GM23338 (cell line): ENCODE measurements around the gene DYNC2H1. TPM values are rescaled to one million over a fixed set of nuclear protein-coding genes. Genes with fewer than 3 reads are reported as not detected.

ENCODE experiments used
- ATAC-seq: fragments of 200-7000 bp; cut with Tn5 transposase; 3 replicates; pipeline ENCODE4 v1.9.1; 2020
- DNase-seq: peaks from one replicate; pipeline ENCODE4 v3.0.0-alpha.2; 2015; ENCODE audit warnings: low spot score
- H2AFZ ChIP-seq: fragments of 200-600 bp; sonication (generic); 2 replicates; pipeline ENCODE4 v1.8.0; 2016; ENCODE audit warnings: antibody characterized with exemption, mild to moderate bottlenecking, moderate library complexity
- H3F3A ChIP-seq: fragments of 200-600 bp; sonication (generic); replicated peaks from 2 replicates; pipeline ENCODE4 v1.8.0; 2017; ENCODE audit warnings: antibody characterized with exemption, mixed run types, low read depth
- H3K27ac ChIP-seq: fragments of 200-600 bp; sonication (generic); 2 replicates; pipeline ENCODE4 v1.6.1; 2016; ENCODE audit warnings: low read depth
- H3K27me3 ChIP-seq: fragments of 200-600 bp; sonication (generic); 2 replicates; pipeline ENCODE4 v1.8.0; 2016; ENCODE audit warnings: mild to moderate bottlenecking, mixed run types, moderate library complexity; ENCODE audit not compliant: insufficient read depth
- H3K36me3 ChIP-seq: fragments of 200-600 bp; sonication (generic); 2 replicates; pipeline ENCODE4 v1.8.0; 2016; ENCODE audit warnings: mild to moderate bottlenecking; ENCODE audit not compliant: insufficient read depth
- H3K4me1 ChIP-seq: fragments of 200-600 bp; sonication (generic); 2 replicates; pipeline ENCODE4 v1.8.0; 2016; ENCODE audit warnings: mild to moderate bottlenecking, moderate library complexity; ENCODE audit not compliant: insufficient read depth
- H3K4me2 ChIP-seq: fragments of 200-600 bp; sonication (generic); 2 replicates; pipeline ENCODE4 v1.7.1; 2017; ENCODE audit warnings: mixed run types
- H3K4me3 ChIP-seq: fragments of 200-600 bp; sonication (generic); 2 replicates; pipeline ENCODE4 v1.6.1; 2016; ENCODE audit warnings: mixed run types
- H3K79me2 ChIP-seq: fragments of 200-600 bp; sonication (generic); replicated peaks from 2 replicates; pipeline ENCODE4 v1.8.0; 2017; ENCODE audit warnings: mild to moderate bottlenecking; ENCODE audit not compliant: insufficient read depth
- H3K9me2 ChIP-seq: fragments of 200-600 bp; sonication (generic); 2 replicates; pipeline ENCODE4 v1.8.0; 2017; ENCODE audit not compliant: insufficient read depth
- H4K20me1 ChIP-seq: fragments of 200-600 bp; sonication (generic); replicated peaks from 2 replicates; pipeline ENCODE4 v1.8.0; 2017; ENCODE audit warnings: mild to moderate bottlenecking; ENCODE audit not compliant: insufficient read depth
- H3K27ac Mint-ChIP-seq: 2 replicates; pipeline ENCODE4 v1.8.0; 2020; ENCODE audit warnings: inconsistent platforms, mild to moderate bottlenecking, moderate library complexity, mixed read lengths
- H3K27me3 Mint-ChIP-seq: 3 replicates; pipeline ENCODE4 v1.8.0; 2022; ENCODE audit warnings: low read depth, mild to moderate bottlenecking, moderate library complexity, mixed read lengths, inconsistent platforms; ENCODE audit not compliant: insufficient read depth, poor library complexity
- H3K36me3 Mint-ChIP-seq: 3 replicates; pipeline ENCODE4 v1.8.0; 2021; ENCODE audit warnings: low read depth, mild to moderate bottlenecking, inconsistent platforms, moderate library complexity, mixed read lengths
- H3K4me1 Mint-ChIP-seq: 3 replicates; pipeline ENCODE4 v1.8.0; 2020; ENCODE audit warnings: mild to moderate bottlenecking, inconsistent platforms, mixed read lengths
- H3K4me3 Mint-ChIP-seq: 3 replicates; pipeline ENCODE4 v1.8.0; 2021; ENCODE audit warnings: moderate library complexity, mild to moderate bottlenecking, inconsistent platforms, mixed read lengths
- H3K9me3 Mint-ChIP-seq: 3 replicates; pipeline ENCODE4 v1.8.0; 2020; ENCODE audit warnings: moderate library complexity, mild to moderate bottlenecking, inconsistent platforms, mixed read lengths
- CREB1 ChIP-seq: fragments of 250-450 bp; sonication (Bioruptor Pico); IDR thresholded peaks from 2 replicates; pipeline ENCODE4 v1.5.0; 2020; ENCODE audit warnings: low read depth, mild to moderate bottlenecking, moderate library complexity
- ETS1 ChIP-seq: IDR thresholded peaks from 2 replicates; pipeline ENCODE4 v1.6.1; 2016; ENCODE audit warnings: antibody characterized with exemption
- EZH2 ChIP-seq: fragments of 200-600 bp; sonication (generic); IDR thresholded peaks from one replicate; pipeline ENCODE4 v1.8.0; 2017; ENCODE audit warnings: antibody characterized with exemption, mild to moderate bottlenecking, low read depth; ENCODE audit not compliant: unreplicated experiment
- NANOG ChIP-seq: IDR thresholded peaks from 2 replicates; pipeline ENCODE4 v1.6.1; 2016; ENCODE audit warnings: antibody characterized with exemption, borderline replicate concordance
- POLR2AphosphoS5 ChIP-seq: IDR thresholded peaks from 2 replicates; pipeline ENCODE4 v1.6.1; 2016; ENCODE audit warnings: antibody characterized with exemption, low read depth
- STAT1 ChIP-seq: IDR thresholded peaks from one replicate; pipeline ENCODE4 v1.6.1; 2016; ENCODE audit warnings: antibody characterized with exemption; ENCODE audit not compliant: unreplicated experiment
- ZNF114 ChIP-seq: fragments of 250-450 bp; sonication (Bioruptor Pico); IDR thresholded peaks from 2 replicates; pipeline ENCODE4 v1.5.0; 2020; ENCODE audit warnings: mild to moderate bottlenecking, moderate library complexity
- ZNF331 ChIP-seq: fragments of 250-450 bp; sonication (Bioruptor Pico); IDR thresholded peaks from 2 replicates; pipeline ENCODE4 v1.5.0; 2020; ENCODE audit warnings: low read depth, mild to moderate bottlenecking, moderate library complexity
- ZNF462 ChIP-seq: fragments of 250-450 bp; sonication (Bioruptor Pico); IDR thresholded peaks from 2 replicates; pipeline ENCODE4 v1.5.0; 2020; ENCODE audit warnings: mild to moderate bottlenecking, moderate library complexity
- polyA plus RNA-seq: library from polyadenylated mRNA; unstranded; fragments of >200 nt; fragmentation: Nextera tagmentation; extraction: Ambion mirVana; gene quantifications from 2 replicates; pipeline ENCODE4 v1.2.1, GENCODE V29; 2016
- total RNA-seq: library from RNA; depleted of rRNA; stranded (reverse); fragments of >200 nt; shearing (Covaris generic); gene quantifications from 2 replicates; pipeline ENCODE4 v1.2.3, GENCODE V29; 2014
- TF ChIP-seq, protein P1 (sequence below): IDR thresholded peaks from one replicate; pipeline ENCODE4 v1.6.1; 2018; ENCODE audit warnings: antibody characterized with exemption; ENCODE audit not compliant: unreplicated experiment

The DYNC2H1 gene
- total and polyA plus RNA-seq, 2 experiments from 2014 or later, result 19.3 to 22.5 TPM

- no peaks in the 10 kb centered on the region for H3K27me3 ChIP-seq
- no peaks in the 10 kb centered on the region for H3K36me3 ChIP-seq
- ATAC-seq (no peak), DNase-seq (no peak)
- no peak overlapping the region for H3K4me2 ChIP-seq
- peaks cover 13% of the 10 kb centered on the region for H3K4me1 ChIP-seq
- H3K4me3 ChIP-seq, result no peak overlapping the region
- no peak overlapping the region for H3K27ac Mint-ChIP-seq
- no peaks in the 10 kb centered on the region for H3K9me2 ChIP-seq
- H3K9me3 Mint-ChIP-seq, result no peaks in the 10 kb centered on the region
- H3K27ac ChIP-seq, result no peak overlapping the region
- peaks cover 18% of the 10 kb centered on the region for H3K4me1 Mint-ChIP-seq
- TF ChIP-seq NANOG, result no peak
- no peak for TF ChIP-seq ETS1
- no peak for TF ChIP-seq STAT1
- TF ChIP-seq, protein P1, sequence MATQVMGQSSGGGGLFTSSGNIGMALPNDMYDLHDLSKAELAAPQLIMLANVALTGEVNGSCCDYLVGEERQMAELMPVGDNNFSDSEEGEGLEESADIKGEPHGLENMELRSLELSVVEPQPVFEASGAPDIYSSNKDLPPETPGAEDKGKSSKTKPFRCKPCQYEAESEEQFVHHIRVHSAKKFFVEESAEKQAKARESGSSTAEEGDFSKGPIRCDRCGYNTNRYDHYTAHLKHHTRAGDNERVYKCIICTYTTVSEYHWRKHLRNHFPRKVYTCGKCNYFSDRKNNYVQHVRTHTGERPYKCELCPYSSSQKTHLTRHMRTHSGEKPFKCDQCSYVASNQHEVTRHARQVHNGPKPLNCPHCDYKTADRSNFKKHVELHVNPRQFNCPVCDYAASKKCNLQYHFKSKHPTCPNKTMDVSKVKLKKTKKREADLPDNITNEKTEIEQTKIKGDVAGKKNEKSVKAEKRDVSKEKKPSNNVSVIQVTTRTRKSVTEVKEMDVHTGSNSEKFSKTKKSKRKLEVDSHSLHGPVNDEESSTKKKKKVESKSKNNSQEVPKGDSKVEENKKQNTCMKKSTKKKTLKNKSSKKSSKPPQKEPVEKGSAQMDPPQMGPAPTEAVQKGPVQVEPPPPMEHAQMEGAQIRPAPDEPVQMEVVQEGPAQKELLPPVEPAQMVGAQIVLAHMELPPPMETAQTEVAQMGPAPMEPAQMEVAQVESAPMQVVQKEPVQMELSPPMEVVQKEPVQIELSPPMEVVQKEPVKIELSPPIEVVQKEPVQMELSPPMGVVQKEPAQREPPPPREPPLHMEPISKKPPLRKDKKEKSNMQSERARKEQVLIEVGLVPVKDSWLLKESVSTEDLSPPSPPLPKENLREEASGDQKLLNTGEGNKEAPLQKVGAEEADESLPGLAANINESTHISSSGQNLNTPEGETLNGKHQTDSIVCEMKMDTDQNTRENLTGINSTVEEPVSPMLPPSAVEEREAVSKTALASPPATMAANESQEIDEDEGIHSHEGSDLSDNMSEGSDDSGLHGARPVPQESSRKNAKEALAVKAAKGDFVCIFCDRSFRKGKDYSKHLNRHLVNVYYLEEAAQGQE, result no peak
- no peak for TF ChIP-seq EZH2
- no peaks in the 10 kb centered on the region for H3K27me3 Mint-ChIP-seq
- no peak overlapping the region for H3K4me3 Mint-ChIP-seq
- peaks cover 17% of the 10 kb centered on the region; the same call in 2 of the 3 replicates for H3K36me3 Mint-ChIP-seq
- no peak overlapping the region for H2AFZ ChIP-seq
- H3K79me2 ChIP-seq, result no peaks in the 10 kb centered on the region
- no peaks in the 10 kb centered on the region for H4K20me1 ChIP-seq
- no peaks in the 10 kb centered on the region for H3F3A ChIP-seq
Observed at GRCh38 chr11:103344886-103345285, 235.7 kb downstream of the DYNC2H1 start.

DNA sequence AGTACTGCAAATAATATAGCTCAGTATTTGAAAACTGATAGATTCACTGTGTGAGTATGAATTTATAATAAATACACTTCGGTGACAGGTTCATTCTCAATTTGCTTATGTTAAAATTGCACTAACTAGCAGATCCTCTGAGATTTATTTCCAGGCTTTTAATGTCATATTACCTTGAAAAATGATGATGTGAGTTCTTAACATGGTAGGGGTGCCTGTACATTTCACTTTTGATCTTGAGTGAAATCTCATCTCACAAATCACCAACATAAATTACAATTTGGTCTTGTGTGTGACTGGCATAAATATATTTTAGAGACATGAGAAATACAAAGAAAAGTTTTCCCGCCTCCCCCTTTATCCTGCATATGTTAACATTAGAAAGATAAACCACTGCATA lies 240.4 kb downstream of the DYNC2H1 start:
- Histone ChIP-seq H3K79me2 (no peaks in the 10 kb centered on the region), H3K4me2 (no peak overlapping the region), H3K4me3 (no peak overlapping the region), H3K9me2 (no peaks in the 10 kb centered on the region; the same call in 1 of the 2 replicates), H3K27me3 (no peaks in the 10 kb centered on the region), H3F3A (no peaks in the 10 kb centered on the region), H4K20me1 (no peaks in the 10 kb centered on the region), H2AFZ (no peak overlapping the region), H3K27ac (no peak overlapping the region), H3K4me1 (0 out of 2 replicates have a peak, but pooled peaks cover 6% of the 10 kb centered on the region), H3K36me3 (no peaks in the 10 kb centered on the region)
- Mint-ChIP-seq H3K36me3 (peaks cover 3% of the 10 kb centered on the region; the same call in 1 of the 3 replicates), H3K4me1 (peaks cover 12% of the 10 kb centered on the region), H3K27ac (no peak overlapping the region), H3K27me3 (no peaks in the 10 kb centered on the region), H3K4me3 (no peak overlapping the region), H3K9me3 (no peaks in the 10 kb centered on the region)
- DNase-seq, result no peak
- no peak for ATAC-seq
- TF ChIP-seq STAT1 (no peak), ETS1 (no peak), ZNF462 (no peak), NANOG (no peak), POLR2AphosphoS5 (no peak), ZNF331 (CRISPR knock-in tag) (no peak), CREB1 (CRISPR knock-in tag) (no peak), ZNF114 (CRISPR knock-in tag) (no peak), EZH2 (no peak)
